Osteocyte (in vitro differentiated cells): ENCODE data around the gene GET3. TPM values are rescaled to one million over a fixed set of nuclear protein-coding genes. Genes with fewer than 3 reads are reported as not detected.

Source experiments
- DNase-seq: peaks from one replicate; pipeline ENCODE4 v3.0.0; 2021; ENCODE audit warnings: mixed read lengths; ENCODE audit not compliant: unreplicated experiment; ENCODE audit errors: extremely low spot score
- H3K27ac Mint-ChIP-seq: one replicate; pipeline ENCODE4 v1.8.0; 2021; ENCODE audit warnings: mild to moderate bottlenecking, mixed read lengths; ENCODE audit not compliant: unreplicated experiment
- H3K27me3 Mint-ChIP-seq: one replicate; pipeline ENCODE4 v1.8.0; 2021; ENCODE audit warnings: mixed read lengths; ENCODE audit not compliant: unreplicated experiment
- H3K36me3 Mint-ChIP-seq: one replicate; pipeline ENCODE4 v1.8.0; 2021; ENCODE audit warnings: mixed read lengths; ENCODE audit not compliant: unreplicated experiment
- H3K4me1 Mint-ChIP-seq: one replicate; pipeline ENCODE4 v1.8.0; 2021; ENCODE audit warnings: mixed read lengths; ENCODE audit not compliant: unreplicated experiment
- H3K4me3 Mint-ChIP-seq: one replicate; pipeline ENCODE4 v1.8.0; 2021; ENCODE audit warnings: mild to moderate bottlenecking, moderate library complexity, mixed read lengths; ENCODE audit not compliant: unreplicated experiment
- H3K9me3 Mint-ChIP-seq: one replicate; pipeline ENCODE4 v1.8.0; 2021; ENCODE audit warnings: mixed read lengths; ENCODE audit not compliant: unreplicated experiment
- CTCF ChIP-seq: fragments of 200-600 bp; sonication (generic); IDR thresholded peaks from 2 replicates; pipeline ENCODE4 v1.5.0; 2021; ENCODE audit warnings: antibody characterized with exemption, mild to moderate bottlenecking, moderate library complexity
- total RNA-seq: library from RNA; stranded (reverse); gene quantifications from 2 replicates; pipeline ENCODE4 v1.2.1, GENCODE V29; 2021

GET3 gene
- total RNA-seq, 1 donor from 2014 or later: 72.1 TPM

- H3K4me1 Mint-ChIP-seq: peaks cover 20% of the 10 kb centered on the region
- DNase-seq: no peak
- no peaks in the 10 kb centered on the region for H3K9me3 Mint-ChIP-seq
- peaks cover 12% of the 10 kb centered on the region for H3K36me3 Mint-ChIP-seq
- TF ChIP-seq CTCF: no peak
- H3K4me3 Mint-ChIP-seq: no peak overlapping the region
- H3K27me3 Mint-ChIP-seq: peaks cover 23% of the 10 kb centered on the region
- no peak overlapping the region for H3K27ac Mint-ChIP-seq
Measured at GRCh38 chr19:12752056-12752781, 14.9 kb downstream of the GET3 start.

DNA sequence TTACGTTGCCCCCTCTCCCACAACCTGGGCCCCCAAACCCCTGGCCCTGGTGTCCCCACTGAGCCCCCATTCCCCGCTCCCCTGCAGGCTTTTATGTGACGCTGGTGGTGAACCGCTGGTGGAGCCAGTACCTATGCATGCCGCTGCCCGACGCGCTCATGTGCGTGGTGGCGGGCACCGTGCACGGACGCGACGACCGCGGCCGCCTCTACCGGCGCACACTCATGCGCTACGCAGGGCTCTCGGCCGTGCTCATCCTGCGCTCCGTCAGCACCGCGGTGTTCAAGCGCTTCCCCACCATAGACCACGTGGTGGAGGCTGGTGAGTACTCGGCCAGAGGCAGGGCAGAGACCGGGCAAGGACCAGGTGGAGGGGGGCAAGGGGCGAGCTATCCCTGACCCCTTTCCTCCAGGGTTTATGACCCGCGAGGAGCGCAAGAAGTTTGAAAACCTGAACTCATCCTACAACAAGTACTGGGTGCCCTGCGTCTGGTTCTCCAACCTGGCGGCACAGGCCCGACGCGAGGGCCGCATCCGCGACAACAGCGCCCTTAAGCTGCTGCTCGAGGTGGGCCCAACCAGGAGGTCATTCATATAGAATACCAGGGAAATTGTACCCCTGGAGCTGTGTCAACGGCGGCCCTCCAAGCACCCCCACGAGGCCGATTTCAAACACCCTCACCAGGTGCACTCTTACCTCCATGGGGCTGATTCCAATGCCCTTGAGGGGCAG is 17.3 kb downstream of the GET3 start:
- no peak for TF ChIP-seq CTCF
- no peak for DNase-seq
- H3K9me3 Mint-ChIP-seq: no peaks in the 10 kb centered on the region
- H3K36me3 Mint-ChIP-seq: no peaks in the 10 kb centered on the region
- peaks cover 15% of the 10 kb centered on the region for H3K4me1 Mint-ChIP-seq
- H3K4me3 Mint-ChIP-seq: no peak overlapping the region
- no peak overlapping the region for H3K27ac Mint-ChIP-seq
- H3K27me3 Mint-ChIP-seq: peaks cover 23% of the 10 kb centered on the region

- no peaks in the 10 kb centered on the region for H3K36me3 Mint-ChIP-seq
- H3K4me1 Mint-ChIP-seq: peaks cover 4% of the 10 kb centered on the region
- no peaks in the 10 kb centered on the region for H3K9me3 Mint-ChIP-seq
- peaks cover 13% of the 10 kb centered on the region for H3K27me3 Mint-ChIP-seq
- H3K4me3 Mint-ChIP-seq: no peak overlapping the region
- DNase-seq: no peak
- no peak overlapping the region for H3K27ac Mint-ChIP-seq
- no peak for TF ChIP-seq CTCF
Measured at GRCh38 chr19:12756150-12756883, 19.0 kb downstream of the GET3 start.

- H3K9me3 Mint-ChIP-seq: no peaks in the 10 kb centered on the region
Measured at GRCh38 chr19:12757544-12758274, 20.4 kb downstream of the GET3 start.

More at GRCh38 chr19:12757544-12758274, 20.4 kb downstream of the GET3 start:
- peaks cover 4% of the 10 kb centered on the region for H3K4me1 Mint-ChIP-seq
- H3K4me3 Mint-ChIP-seq: peak overlapping the region; percentile 66
- DNase-seq: peak; percentile 91
- peaks cover 5% of the 10 kb centered on the region for H3K27me3 Mint-ChIP-seq
- peak; percentile 97 for TF ChIP-seq CTCF
- H3K27ac Mint-ChIP-seq: no peak overlapping the region
- no peaks in the 10 kb centered on the region for H3K36me3 Mint-ChIP-seq
